Motor neuron (in vitro differentiated cells): ENCODE data around the gene HBA1. TPM values are rescaled to one million over a fixed set of nuclear protein-coding genes. Genes with fewer than 3 reads are reported as not detected.
"Not testable (repeated sequence)": the region's sequence is repeated elsewhere in the genome, so short reads cannot be mapped to it uniquely, and the experiment has no call there.

Experiments
- ATAC-seq, 8 experiments: fragments of 200-7000 bp; cut with Tn5 transposase; replicated peaks in 6 of 8; 2 replicates each; pipeline ENCODE4 v1.8.0; 2021; ENCODE audit warnings: mild to moderate bottlenecking in 8 of 8, moderate library complexity in 8 of 8
- H3K27ac ChIP-seq, 2 donors: fragments of 250-450 bp; sonication (Bioruptor Pico); 2 replicates each; pipeline ENCODE4 v1.9.0; 2021; ENCODE audit warnings: antibody characterized with exemption in 2 of 2, mild to moderate bottlenecking in 2 of 2, moderate library complexity in 1 of 2
- H3K4me1 ChIP-seq, 2 donors: fragments of 250-450 bp; sonication (Bioruptor Pico); replicated peaks in 1 of 2; 2 replicates each; pipeline ENCODE4 v1.6.1; 2021; ENCODE audit warnings: antibody characterized with exemption in 2 of 2, mild to moderate bottlenecking in 2 of 2, moderate library complexity in 1 of 2
- H3K4me3 ChIP-seq, 5 donors: fragments of 250-450 bp; sonication (Bioruptor Pico); 2 replicates each; pipeline ENCODE4 v1.9.0; 2021; ENCODE audit warnings: antibody characterized with exemption in 5 of 5, mild to moderate bottlenecking in 5 of 5, moderate library complexity in 4 of 5
- WGBS, 10 experiments: fragments of 450-650 bp; shearing (Covaris generic); methylation state at CpG; one replicate each; pipeline ENCODE4 v1.0.0; 2022; 5-methylcytosine and 5-hydroxymethylcytosine counted together
- in situ Hi-C, 9 experiments: fragments of 400-800 bp; cut with MboI; loops; one replicate each; pipeline ENCODE4 v1.15.0; 2021; ENCODE audit warnings: low sequenced_read_pairs in 9 of 9, low pct_unique_long_range_greater_than_20kb in 2 of 9; ENCODE audit not compliant: unreplicated experiment in 9 of 9
- total RNA-seq, 8 experiments: library from RNA; unstranded; fragments of 300-600 nt; gene quantifications; 2 replicates each; pipeline versions ENCODE4 v1.2.3 to v1.2.4, GENCODE V29; 2022

Gene HBA1
- total RNA-seq, 8 experiments from 2014 or later: 2.2 to 6.5 (median 3.1) TPM; not detected in 5

- H3K4me3 ChIP-seq, ATAC-seq, H3K27ac ChIP-seq, in situ Hi-C loops, H3K4me1 ChIP-seq: not testable (repeated sequence)
- WGBS, 10 experiments: no CpG with 5 or more reads among the region's 44 CpGs
Measured at GRCh38 chr16:173211-173854, 3.1 kb upstream of the HBA1 start.

- 0 to 17% (median 0%) methylated on average over 1 to 3 of the region's 13 CpGs; no CpG with 5 or more reads in 7 of the 10 experiments for WGBS, 10 experiments
- H3K4me3 ChIP-seq, in situ Hi-C loops, H3K4me1 ChIP-seq, H3K27ac ChIP-seq: not testable (repeated sequence)
- peak in 2 of 8 experiments; percentile 2 to 8 for ATAC-seq
Measured at GRCh38 chr16:173928-174769, 2.3 kb upstream of the HBA1 start.

- in situ Hi-C loops: no loop called here
- no peak for ATAC-seq
- no peak overlapping the region for H3K4me3 ChIP-seq
- no peak overlapping the region for H3K27ac ChIP-seq
- 30 to 67% methylated on average over 1 to 2 of the region's 8 CpGs; no CpG with 5 or more reads in 8 of the 10 experiments for WGBS, 10 experiments
- peaks cover 0 to 2% of the 10 kb centered on the region in 2 donors for H3K4me1 ChIP-seq
Measured at GRCh38 chr16:175011-175949, 1.2 kb upstream of the HBA1 start.

- no CpG with 5 or more reads among the region's 39 CpGs for WGBS, 10 experiments
- H3K27ac ChIP-seq, H3K4me3 ChIP-seq, in situ Hi-C loops, H3K4me1 ChIP-seq: not testable (repeated sequence)
- ATAC-seq: peak in 4 of 8 experiments; percentile 1 to 25 (median 18)
Measured at GRCh38 chr16:176006-176405, 474 bp upstream of the HBA1 start.

GRCh38 chr16:177394-177822, 928 bp downstream of the HBA1 start:
- Histone ChIP-seq H3K4me1 (peaks cover 2 to 6% of the 10 kb centered on the region in 2 donors), H3K4me3 (no peak overlapping the region), H3K27ac (no peak overlapping the region)
- ATAC-seq: peak in 1 of 8 experiments; percentile 4
- 0 to 17% methylated on average over 1 of the region's 13 CpGs; no CpG with 5 or more reads in 8 of the 10 experiments for WGBS, 10 experiments
- in situ Hi-C loops: no loop called here

- in situ Hi-C loops: no loop called here
- Histone ChIP-seq H3K27ac (no peak overlapping the region), H3K4me3 (no peak overlapping the region), H3K4me1 (peaks cover 2 to 6% of the 10 kb centered on the region in 2 donors)
- WGBS, 10 experiments: 29 to 100% (median 82%) methylated on average over 1 to 5 of the region's 11 CpGs; no CpG with 5 or more reads in 3 of the 10 experiments
- no peak for ATAC-seq
Measured at GRCh38 chr16:177981-178667, 1.6 kb downstream of the HBA1 start.

GRCh38 chr16:178668-179015, 2.2 kb downstream of the HBA1 start:
- Histone ChIP-seq H3K4me1 (peaks cover 2 to 6% of the 10 kb centered on the region in 2 donors), H3K27ac (no peak overlapping the region), H3K4me3 (no peak overlapping the region)
- WGBS, 10 experiments: 59 to 100% (median 88%) methylated on average over 1 to 10 of the region's 11 CpGs; no CpG with 5 or more reads in 2 of the 10 experiments
- ATAC-seq: no peak
- in situ Hi-C loops: no loop called here

GRCh38 chr16:179211-180092, 3.0 kb downstream of the HBA1 start:
- WGBS, 10 experiments: 60 to 95% (median 79%) methylated on average over 2 to 16 of the region's 17 CpGs; no CpG with 5 or more reads in 2 of the 10 experiments
- peak overlapping the region in 4 of 5 donors; percentile 34 to 45 (median 40) for H3K4me3 ChIP-seq
- H3K4me1 ChIP-seq: peaks cover 2 to 6% of the 10 kb centered on the region in 2 donors
- no peak for ATAC-seq
- in situ Hi-C loops: no loop called here
- H3K27ac ChIP-seq: no peak overlapping the region

- in situ Hi-C loops: no loop called here
- ATAC-seq: peak in 6 of 8 experiments; percentile 26 to 74 (median 68)
- H3K4me1 ChIP-seq: peaks cover 2 to 6% of the 10 kb centered on the region in 2 donors
- 0 to 90% (median 6%) methylated on average over 1 to 29 of the region's 59 CpGs; no CpG with 5 or more reads in 5 of the 10 experiments for WGBS, 10 experiments
- H3K27ac ChIP-seq: no peak within 1 kb of the TSS
- peak within 1 kb of the TSS; percentile 34 to 45 (median 39) for H3K4me3 ChIP-seq
Measured at GRCh38 chr16:180101-180675, 3.7 kb downstream of the HBA1 start, which contains the start of gene HBQ1. HBQ1 (plus strand) TSS chr16:180459; CDS start chr16:180487, 28 bp downstream.

GRCh38 chr16:180681-181564, 4.4 kb downstream of the HBA1 start:
- peak overlapping the region; percentile 34 to 45 (median 39) for H3K4me3 ChIP-seq
- peaks cover 2 to 6% of the 10 kb centered on the region in 2 donors for H3K4me1 ChIP-seq
- H3K27ac ChIP-seq: no peak overlapping the region
- ATAC-seq: peak; percentile 65 to 80 (median 72)
- WGBS, 10 experiments: 0% methylated on average over 5 of the region's 89 CpGs; no CpG with 5 or more reads in 9 of the 10 experiments
- in situ Hi-C loops: no loop called here
